SU-DHL-6 (cell line): ENCODE results near the gene OBSCN.

Experiments
- CTCF ChIP-seq: fragments of 200-600 bp; sonication (generic); IDR thresholded peaks from one replicate; pipeline ENCODE4 v1.5.1; 2017; ENCODE audit warnings: antibody characterized with exemption, mild to moderate bottlenecking, low read length, moderate library complexity; ENCODE audit not compliant: insufficient read depth, poor library complexity, severe bottlenecking
- EZH2phosphoT487 ChIP-seq: fragments of 200-600 bp; sonication (generic), shearing (Covaris generic); conservative IDR thresholded peaks from 2 replicates; pipeline ENCODE4 v1.6.1; 2018; ENCODE audit warnings: mild to moderate bottlenecking, antibody characterized with exemption, low read length, moderate library complexity, mixed read lengths

GRCh38 chr1:228377664-228378089, 169.8 kb downstream of the OBSCN start:
- TF ChIP-seq CTCF (no peak), EZH2phosphoT487 (no peak)
